OCI-LY7 (cell line): ENCODE results near the gene SUMF2.
"Not testable (repeated sequence)": the region's sequence is repeated elsewhere in the genome, so short reads cannot be mapped to it uniquely, and the experiment has no call there.

Source experiments
- CTCF ChIP-seq: fragments of 200-600 bp; sonication (generic); conservative IDR thresholded peaks from 2 replicates; pipeline ENCODE4 v1.5.1; 2014; ENCODE audit warnings: mild to moderate bottlenecking, antibody characterized with exemption, low read length, moderate library complexity, mixed read lengths
- EZH2phosphoT487 ChIP-seq: fragments of 200-600 bp; sonication (generic); IDR thresholded peaks from 2 replicates; pipeline ENCODE4 v1.6.1; 2018; ENCODE audit warnings: low read depth, borderline replicate concordance, mild to moderate bottlenecking, mixed run types, antibody characterized with exemption, low read length, moderate library complexity, mixed read lengths

GRCh38 chr7:56112244-56112643, 48.2 kb downstream of the SUMF2 start:
- TF ChIP-seq CTCF, EZH2phosphoT487: not testable (repeated sequence)
